Lower leg skin (tissue), 3 donors: Measurements from ENCODE around the gene STK10.

Source experiments
- CTCF ChIP-seq, 3 donors: fragments of 450-650 bp; IDR thresholded peaks; one replicate each; pipeline ENCODE4 v1.5.1; 2016; ENCODE audit warnings: antibody characterized with exemption in 3 of 3, mild to moderate bottlenecking in 3 of 3, moderate library complexity in 2 of 3
- POLR2A ChIP-seq, 2 donors: fragments of 450-650 bp; IDR thresholded peaks; one replicate each; pipeline ENCODE4 v1.6.1; 2016 to 2017; ENCODE audit warnings: antibody characterized with exemption in 2 of 2, mild to moderate bottlenecking in 1 of 2, moderate library complexity in 1 of 2

GRCh38 chr5:172187118-172188032 lies 649 bp downstream of the STK10 start:
- TF ChIP-seq CTCF (IDR thresholded peaks at IDR 0.05): no peak
- no peak for TF ChIP-seq POLR2A (IDR thresholded peaks at IDR 0.05)
